ENCODE measurements around the gene LRCH4.
"Not testable (repeated sequence)": the region's sequence is repeated elsewhere in the genome, so short reads cannot be mapped to it uniquely, and the experiment has no call there.

Gene LRCH4

DNA sequence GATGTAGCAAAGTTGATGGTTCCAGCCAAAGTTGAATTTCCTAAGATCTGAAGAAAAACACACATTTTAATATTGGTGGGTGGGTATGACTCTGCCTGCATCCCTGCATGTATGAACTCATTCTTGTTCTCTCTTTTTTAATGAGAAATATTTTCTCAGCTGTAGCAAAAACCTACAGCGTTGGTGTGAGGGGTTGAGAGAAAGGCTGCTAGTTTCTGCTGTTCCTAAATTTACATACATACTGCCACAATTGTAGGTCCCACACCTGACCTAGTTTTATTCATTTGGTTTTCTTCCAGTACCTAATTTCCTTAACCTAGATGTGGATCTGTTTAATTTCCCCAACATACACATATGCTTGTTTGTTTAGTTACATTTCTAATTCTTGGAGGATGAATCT lies 42.3 kb downstream of the LRCH4 start:
- DNase-seq, result no peak

DNA sequence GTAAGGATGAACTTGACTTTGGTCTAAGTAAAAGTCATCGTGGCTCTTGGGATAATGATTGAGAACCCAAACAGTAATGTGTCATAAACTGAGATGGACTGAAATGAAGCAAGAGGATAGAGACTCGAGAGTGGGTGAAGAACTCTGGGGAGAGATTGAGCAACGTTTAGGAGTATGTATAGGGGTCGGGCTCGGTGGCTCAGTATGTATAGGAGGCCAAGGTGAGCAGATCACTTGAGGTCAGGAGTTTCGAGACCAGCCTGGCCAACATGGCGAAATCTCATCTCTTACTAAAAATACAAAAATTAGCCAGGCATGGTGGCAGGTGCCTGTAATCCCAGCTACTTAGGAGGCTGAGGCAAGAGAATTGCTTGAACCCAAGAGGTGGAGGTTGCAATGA lies 44.6 kb downstream of the LRCH4 start:
- DNase-seq, result not testable (repeated sequence)

DNA sequence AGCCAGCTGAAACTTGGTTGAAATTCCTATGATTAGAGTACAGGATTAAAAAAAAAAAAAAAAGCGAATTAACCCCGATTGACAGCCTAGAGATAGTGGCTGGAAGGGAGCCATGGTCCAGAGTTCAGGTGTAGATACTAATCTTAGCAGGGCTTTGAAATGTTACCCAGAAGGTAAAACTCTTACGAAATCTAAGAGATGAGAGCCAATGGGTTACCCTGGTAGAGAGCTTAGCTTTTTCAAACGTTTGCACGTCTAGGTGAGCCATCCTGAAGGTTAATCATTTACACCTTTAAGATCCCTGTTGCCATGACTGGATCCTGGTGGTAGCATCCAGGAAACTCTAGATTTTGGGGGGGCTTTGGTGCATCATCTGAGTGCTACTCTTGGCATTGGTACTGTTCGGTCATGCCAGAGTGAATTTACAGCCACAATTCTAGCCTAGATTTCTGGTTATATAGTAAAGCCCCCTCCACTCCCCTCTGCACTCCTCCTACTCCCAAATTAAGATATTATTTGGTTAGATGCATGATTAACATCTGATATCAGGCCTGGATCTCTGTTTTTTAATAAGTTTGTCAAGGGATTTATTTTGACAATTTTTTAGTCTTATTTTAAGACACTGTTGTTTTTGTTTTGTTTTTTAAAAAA lies 45.7 kb downstream of the LRCH4 start:
- DNase-seq, result no peak

DNA sequence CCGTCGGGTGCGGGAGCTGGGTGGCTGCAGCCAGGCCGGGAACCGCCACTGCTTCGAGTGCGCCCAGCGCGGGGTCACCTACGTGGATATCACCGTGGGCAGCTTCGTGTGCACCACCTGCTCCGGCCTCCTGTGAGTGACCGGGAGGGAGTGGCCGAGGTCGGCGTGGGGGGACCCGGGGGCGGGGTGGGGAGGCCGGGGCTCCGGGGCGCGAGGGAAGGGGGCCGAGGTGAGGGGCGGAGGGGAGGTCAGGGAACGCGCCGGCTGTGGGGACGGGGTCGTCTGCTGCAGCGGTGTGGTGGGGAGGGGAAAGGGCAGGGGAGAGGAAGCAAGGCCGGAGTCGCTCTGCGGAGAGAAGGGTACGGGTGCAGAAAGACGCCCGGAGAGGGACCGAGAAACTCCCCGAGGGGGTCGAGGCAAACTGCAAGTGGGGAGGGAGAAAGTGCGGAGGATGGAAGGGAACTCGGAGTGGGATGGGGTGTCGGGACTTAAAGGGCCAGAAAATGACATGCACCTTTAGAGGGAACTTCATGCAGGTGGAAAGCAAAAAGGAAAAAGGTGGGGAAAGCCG lies 46.4 kb downstream of the LRCH4 start:
- DNase-seq, result no peak

DNA sequence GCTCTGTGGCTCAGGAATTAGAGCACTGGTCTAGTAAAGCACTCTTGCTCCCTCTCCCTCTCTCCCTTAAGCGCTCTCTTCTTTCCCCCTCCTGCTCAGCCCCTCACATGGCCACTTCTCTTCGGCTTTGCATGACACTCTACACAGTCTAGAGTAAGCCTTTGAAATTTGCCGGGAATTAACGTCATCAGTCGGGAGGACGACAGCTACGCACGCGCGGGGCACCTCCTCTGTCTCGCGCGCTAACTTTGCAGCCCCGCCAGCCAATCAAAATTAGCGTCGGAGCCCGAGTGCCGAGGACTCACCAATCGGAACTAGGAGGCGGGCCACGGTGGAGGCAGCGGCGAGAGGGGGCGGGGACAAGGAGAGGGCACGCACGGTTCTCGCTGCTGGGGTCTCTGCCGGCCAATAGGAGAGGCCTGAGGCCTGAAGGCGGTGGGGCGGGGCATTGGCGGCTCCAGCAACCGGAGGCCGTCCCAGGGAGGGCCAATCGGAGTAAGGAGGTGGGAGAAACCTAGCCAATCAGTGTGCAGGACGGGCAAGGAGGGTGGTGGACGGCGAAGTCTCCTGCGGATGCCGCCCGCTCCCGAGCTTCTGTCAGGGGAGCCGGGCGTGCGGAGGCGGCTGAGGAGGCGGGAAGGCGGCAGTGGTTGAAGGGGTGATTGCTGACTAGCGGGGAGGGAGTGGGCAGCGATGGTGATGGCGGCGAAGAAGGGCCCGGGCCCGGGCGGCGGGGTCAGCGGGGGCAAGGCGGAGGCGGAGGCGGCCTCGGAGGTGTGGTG lies 47.1 kb downstream of the LRCH4 start, which contains the start of gene AGFG2:
Gene AGFG2 (plus strand): TSS at position 550 of the 782 bp plus-strand sequence. CDS start 144 bp downstream, at position 694.
- DNase-seq, result peak; percentile 100

DNA sequence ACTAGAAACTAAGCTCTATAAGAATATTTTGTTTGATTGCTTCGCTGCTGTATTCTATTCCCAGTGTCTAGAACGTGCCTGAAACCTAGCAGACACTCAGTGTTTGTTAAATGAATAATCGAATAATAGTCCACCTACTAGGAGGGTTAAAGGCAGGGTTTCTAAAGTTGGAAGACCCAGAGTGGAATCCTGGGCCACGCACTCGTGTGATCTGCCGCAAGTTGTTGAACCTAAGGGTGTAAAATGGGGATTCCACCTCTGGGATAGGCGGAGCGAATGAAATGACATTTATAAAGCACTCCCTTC lies 47.6 kb downstream of the LRCH4 start:
- no peak for DNase-seq

DNA sequence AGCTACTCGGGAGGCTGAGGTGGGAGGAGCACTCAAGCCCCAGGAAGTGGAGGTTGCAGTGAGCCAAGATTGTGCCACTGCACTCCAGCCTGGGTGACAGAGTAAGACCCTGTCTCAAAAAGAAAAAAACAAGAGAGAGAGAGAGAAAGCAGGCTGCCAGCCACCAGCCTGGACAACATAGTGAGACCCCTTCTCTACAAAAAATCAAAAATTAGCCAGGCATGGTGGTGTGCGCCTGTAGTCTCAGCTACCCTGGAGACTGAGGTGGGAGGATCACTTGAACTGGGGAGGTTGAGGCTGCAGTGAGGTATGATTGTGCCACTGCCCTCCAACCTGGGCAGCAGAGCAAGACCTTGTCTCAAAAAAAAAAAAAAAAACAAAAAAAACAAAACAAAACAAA lies 49.2 kb downstream of the LRCH4 start:
- DNase-seq, result not testable (repeated sequence)

DNA sequence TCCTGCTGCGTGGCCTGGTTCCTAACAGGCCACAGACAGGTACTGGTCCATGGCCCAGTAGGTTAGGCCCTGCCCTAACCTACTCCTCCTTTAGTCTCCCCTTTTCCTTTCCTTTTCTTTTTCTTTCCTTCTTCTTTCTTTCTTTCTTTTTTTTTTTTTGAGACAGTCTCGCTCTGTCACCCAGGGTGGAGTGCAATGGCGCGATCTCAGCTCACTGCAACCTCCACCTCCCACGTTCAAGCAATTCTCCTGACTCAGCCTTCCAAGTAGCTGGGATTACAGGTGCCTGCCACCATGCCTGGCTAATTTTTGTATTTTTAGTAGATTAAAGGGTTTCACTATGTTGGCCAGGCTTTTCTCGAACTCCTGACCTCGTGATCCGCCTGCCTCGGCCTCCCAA lies 49.9 kb downstream of the LRCH4 start:
- DNase-seq, result not testable (repeated sequence)

DNA sequence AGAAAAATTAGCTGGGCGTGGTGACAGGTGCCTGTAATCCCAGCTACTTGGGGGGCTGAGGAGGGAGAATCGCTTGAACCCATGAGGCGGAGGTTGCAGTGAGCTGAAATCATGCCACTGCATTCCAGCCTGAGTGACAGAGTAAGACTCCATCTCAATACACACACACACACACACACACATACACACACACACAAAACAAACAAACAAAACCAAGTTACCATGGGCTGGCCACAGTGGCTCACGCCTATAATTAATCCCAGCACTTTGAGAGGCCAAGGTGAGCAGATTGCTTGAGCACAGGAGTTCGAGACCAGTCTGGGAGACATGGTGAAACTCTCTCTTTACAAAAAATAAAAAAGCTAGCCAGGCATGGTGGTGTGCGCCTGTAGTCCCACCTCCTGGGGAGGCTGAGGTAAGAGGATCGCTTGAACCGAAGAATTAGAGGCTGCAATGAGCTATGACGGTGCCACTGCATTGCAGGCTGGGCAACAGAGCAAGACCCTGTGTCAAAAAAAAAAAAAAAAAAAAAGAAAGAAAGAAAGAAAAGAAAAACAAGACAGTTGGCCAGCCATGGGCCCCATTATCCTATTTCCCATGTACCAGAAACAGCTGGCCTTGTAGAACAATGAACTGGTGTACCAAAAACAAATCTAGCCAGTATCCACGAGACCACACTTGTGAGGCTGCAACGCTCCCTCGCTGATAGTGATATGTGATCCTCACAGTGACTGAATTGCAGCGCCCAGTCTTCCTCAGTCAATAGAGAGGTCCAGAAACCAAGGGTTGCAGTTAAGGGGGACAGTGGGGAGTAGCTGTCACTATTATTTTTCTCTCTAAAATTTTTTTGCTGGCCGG lies 53.5 kb downstream of the LRCH4 start:
- DNase-seq, result no peak

DNA sequence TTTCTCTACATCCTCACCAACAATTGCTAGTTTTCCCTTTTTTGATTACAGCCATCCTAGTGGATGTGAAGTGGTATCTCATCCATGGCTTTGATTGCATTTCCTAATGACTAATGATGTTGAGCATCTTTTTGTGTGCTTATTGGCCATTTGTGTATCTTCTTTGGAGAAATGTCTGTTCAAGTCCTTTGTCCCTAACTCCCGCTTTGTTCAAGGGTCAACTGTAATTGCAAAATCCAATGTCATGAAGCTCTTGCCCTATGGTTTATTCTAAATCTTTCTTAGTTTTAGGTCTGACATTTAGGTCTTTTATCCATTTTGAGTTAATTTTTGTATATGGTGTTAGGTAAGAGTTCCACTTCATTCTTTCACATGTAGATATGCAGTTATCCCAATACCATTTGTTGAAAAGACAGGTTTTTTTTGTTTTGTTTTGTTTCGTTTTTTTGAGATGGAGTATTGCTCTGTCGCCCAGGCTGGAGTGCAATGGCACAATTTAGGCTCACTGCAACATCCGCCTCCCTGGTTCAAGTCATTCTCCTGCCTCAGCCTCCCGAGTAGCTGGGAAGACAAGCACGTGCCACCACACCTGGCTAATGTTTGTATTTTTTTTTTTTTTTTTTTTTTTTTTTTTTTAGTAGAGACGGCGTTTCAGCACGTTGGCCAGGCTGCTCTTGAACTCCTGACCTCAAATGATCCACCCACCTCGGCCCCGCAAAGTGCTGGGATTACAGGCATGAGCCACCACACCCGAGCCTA lies 57.6 kb downstream of the LRCH4 start:
- not testable (repeated sequence) for DNase-seq

All from stimulated activated CD4-positive, alpha-beta T cell treated with anti-CD3 and anti-CD28 coated beads, Interleukin-1b, Interleukin-23, amount 100 ng/mL, for 48 hours (primary cell).